GM21367 (cell line): ENCODE data around the gene TMEM151B.
"Not testable (repeated sequence)": the region's sequence is repeated elsewhere in the genome, so short reads cannot be mapped to it uniquely, and the experiment has no call there.

Experiments used
- ATAC-seq: cut with Tn5 transposase; IDR thresholded peaks from one replicate; pipeline ENCODE4 v1.9.1; 2021; ENCODE audit not compliant: unreplicated experiment

The TMEM151B gene

GRCh38 chr6:44301782-44302564, 31.7 kb downstream of the TMEM151B start:
- ATAC-seq, result no peak

DNA sequence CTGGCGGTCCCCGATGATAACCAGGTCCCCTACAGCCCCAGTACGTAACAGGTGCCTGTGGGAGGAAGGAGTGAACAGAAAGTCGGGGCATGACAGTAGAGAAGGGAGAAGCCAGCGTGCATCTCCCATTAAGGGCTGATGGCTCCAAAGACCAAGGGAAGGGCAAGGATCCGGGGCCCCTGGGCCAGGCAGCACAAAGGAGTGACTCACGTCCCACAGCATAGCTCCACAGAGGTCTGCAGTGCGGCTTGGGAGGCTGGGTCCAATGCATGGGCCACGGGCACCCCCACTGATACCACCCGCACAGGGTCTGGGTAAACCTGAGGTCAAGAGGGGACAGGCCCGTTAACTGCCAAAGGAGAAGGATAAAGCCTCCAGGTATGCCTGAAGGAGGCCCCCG, 32.6 kb downstream of the TMEM151B start:
- ATAC-seq, result no peak

DNA sequence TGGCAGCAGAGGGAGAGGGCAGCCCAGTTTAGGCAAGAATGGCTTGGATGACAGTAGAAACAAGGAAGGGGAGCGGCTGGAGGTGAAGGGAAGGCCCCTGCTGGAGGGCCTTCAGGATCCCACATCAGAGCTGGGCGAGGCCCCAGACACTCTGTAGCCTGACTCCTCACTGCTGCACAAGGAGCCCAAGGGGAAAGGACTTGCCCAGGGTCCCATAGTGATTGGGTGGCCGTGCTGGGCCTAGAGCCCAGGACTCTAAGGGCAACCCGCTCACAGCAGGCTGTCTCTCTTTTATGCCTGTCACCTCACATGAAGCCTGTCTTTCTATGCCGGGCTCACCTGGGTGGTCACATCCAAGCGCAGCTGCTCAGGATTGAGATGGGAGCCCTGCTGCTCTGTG, 33.6 kb downstream of the TMEM151B start:
- ATAC-seq, result no peak

DNA sequence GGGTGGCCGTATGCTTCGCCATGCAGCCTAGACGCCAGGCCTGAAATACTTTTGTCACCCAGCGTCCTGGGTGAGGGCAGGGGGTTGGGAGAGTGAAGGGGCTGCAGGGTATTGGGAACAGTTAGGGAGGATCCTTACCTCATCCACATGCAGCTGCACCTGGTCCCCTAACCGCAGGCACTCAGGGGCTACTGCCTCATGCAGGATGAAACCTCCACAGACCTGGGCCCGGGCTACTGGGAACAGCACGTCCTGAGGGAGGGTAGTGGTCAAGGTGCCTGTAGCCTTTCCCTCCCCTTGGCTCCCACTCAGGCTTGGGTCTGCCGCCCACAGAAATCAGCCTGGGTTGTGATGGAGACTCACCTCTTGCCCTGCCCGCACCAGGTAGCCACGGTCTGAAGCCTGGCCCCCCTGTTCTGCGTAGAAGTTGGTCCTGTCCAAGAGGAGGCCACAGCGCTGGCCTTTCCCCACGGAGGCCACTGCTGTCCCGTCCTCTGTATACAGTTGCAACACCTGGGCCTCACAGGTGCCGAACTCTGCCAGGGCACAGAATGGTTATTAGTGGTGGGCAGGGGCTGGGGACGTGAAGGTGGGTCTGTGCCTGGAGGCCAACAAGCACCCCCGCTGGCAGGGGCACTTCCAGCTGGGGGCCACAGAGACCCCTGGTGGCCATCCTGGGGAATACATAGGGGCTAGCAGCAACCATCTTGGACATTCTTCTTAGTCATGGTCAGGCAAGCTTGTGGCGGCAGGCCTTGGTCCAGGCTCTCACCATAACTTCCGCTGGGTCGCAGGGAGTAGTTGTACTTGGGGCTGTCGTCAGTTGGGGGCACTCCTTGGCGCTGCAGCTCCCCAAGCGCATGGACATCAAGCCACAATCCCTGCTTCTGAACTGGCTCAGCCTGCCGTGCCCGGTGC, 34.3 kb downstream of the TMEM151B start:
- no peak for ATAC-seq

DNA sequence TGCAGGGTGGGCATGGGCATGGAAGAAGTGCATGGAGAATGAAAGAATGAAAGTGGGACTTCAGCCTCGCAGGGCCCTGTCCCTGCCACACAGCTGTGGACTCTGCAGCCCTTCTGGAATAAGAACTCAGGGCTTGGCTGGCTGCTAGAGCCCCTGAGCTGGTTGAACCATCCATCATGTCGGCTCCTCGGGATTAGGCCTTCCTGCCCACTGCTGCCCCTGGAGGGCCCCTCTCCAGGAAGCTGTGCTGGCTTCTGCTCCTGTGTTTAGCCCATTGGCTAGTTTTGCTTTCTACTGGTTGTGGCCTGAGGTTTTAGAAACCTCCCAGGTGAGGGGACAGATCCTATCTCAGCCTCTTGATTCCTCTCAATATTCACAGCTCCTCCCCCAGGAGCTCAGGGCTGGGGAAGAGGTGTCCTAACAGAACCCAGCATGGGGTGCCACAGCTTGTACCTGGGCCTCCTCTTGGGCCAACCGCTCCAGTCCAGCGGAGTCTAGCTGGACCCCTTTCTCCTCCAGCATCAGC, 35.0 kb downstream of the TMEM151B start:
- ATAC-seq, result no peak

DNA sequence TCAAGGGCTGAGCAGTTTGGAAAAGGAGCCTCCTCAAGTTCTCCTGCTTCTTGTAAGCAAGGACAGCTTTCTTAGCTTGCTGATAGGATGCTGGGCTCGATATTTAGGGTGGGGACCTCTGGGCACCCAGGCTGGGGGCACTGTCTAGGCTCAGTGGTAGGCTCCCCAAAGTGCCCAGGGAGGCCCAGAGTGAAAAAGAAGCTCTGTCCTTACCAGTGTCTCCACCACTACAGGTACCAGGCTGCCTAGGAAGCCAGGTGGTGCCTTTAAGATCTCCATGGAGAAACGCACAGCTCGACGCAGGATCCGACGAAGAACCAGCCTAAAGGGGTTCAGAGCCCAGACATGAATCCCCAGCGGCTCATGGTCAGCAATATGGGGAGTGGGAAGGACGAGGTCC, 36.5 kb downstream of the TMEM151B start:
- ATAC-seq, result no peak

GRCh38 chr6:44307217-44307616, 37.0 kb downstream of the TMEM151B start:
- no peak for ATAC-seq

DNA sequence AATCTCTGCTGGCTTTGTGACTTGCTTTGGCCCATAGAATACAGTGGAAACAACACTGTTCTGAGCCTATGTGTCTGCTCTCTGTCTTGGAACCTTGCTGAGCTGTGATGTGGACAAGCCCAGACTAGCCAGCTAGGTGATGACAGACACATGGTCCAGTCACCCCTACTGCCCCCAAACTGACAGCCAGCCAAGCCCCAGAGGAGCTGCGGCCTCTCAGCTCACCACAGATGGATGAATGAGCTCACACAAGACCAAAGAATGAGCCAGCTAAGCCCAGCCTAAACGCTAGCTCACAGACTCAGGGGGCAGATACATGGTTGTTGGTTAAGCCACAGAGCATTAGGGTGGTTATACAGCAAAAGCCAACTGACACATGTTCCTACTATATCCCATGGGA, 38.8 kb downstream of the TMEM151B start:
- no peak for ATAC-seq

GRCh38 chr6:44309631-44310030, 39.4 kb downstream of the TMEM151B start:
- no peak for ATAC-seq

GRCh38 chr6:44310241-44310640, 40.0 kb downstream of the TMEM151B start:
- no peak for ATAC-seq

DNA sequence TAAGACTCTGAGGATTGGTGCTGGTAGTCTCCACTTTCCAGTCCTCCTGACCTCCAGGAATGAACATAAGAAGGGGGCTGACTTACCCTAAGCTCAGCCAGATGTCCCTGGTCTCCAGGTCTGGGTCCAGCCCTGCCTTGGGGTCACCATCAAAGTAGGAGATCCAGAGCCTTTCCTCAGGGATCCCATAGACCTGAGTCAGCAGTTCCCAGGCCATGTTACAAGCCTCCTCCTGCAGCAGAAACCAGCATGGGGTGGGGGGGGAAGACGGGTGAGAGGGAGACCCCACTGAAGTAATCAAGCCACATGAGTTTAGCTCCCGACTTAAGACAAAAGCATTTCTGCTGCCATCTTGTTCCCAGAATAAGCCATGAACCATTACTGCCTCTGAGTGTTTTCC, 41.1 kb downstream of the TMEM151B start:
- ATAC-seq, result no peak

GRCh38 chr6:44311767-44312166, 41.5 kb downstream of the TMEM151B start:
- no peak for ATAC-seq

- ATAC-seq, result peak; percentile 82
These were observed 42.9 kb downstream of the TMEM151B start, which contains the start of gene AARS2 for GRCh38 chr6:44312901-44313788. Gene AARS2, minus strand, starts transcription at chr6:44313347. Its CDS starts 24 bp downstream, at chr6:44313323.

GRCh38 chr6:44314657-44315056, 44.4 kb downstream of the TMEM151B start:
- not testable (repeated sequence) for ATAC-seq

- ATAC-seq, result no peak
These were observed 45.3 kb downstream of the TMEM151B start for GRCh38 chr6:44315516-44315915.

DNA sequence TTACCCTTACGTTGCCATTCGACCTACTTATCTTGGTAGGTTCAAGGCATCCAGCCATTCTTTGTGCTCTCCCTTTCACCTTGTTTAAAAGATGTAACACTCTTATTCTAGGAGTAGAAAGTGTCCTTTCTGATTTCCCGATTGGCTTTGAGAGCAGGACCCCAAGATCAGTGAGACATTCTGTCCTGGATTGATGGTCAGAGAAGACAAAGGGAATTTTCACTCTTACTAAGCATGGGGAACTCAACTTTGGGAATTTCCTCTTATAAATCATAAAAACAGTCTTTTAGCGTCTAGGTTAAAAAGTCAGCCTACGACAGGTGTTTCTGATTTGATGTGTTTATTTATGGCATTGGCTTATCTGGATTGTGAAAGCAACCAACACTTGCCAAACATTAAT, 45.7 kb downstream of the TMEM151B start:
- ATAC-seq, result no peak

DNA sequence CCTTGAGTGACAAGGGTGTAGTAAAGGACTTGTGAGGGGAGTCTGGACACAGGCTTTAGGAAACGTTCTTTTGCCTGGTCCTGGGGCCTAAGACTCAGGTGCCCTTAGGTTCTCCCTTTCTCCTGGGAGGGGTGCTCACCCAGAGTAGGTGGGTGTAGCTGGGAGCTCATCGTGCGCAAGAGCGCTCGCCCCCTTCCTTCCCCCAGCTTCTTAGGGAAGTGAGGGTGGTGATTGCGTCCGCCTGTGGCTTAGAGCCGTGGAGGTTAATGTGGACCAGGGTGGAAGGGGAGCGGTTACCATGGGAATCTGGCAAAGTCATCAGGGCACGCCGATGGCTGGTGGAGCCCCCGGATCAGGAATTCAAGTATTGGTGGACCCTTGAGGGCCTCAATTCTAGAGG, 46.2 kb downstream of the TMEM151B start:
- no peak for ATAC-seq

GRCh38 chr6:44317136-44317631, 46.9 kb downstream of the TMEM151B start:
- ATAC-seq, result not testable (repeated sequence)

DNA sequence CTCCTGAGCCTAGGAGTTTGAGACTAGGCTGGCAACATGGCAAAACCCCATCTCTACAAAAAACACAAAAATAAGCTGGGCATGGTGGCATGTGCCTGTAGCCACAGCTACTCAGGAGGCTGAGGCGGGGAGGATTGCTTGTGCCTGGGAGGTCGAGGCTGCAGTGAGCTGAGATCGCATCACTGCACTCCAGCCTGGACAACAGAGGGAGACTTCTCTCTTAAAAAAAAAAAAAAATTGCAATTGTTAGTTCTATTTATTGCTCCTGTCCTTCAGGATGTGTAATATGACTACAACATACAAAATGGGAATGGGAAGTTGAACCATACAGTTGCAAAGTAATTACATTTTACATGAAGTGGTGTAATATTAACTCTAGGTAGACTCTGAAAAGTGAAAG, 51.0 kb downstream of the TMEM151B start:
- no peak for ATAC-seq

- ATAC-seq, result no peak
These were observed 56.8 kb downstream of the TMEM151B start for GRCh38 chr6:44327096-44327495.

DNA sequence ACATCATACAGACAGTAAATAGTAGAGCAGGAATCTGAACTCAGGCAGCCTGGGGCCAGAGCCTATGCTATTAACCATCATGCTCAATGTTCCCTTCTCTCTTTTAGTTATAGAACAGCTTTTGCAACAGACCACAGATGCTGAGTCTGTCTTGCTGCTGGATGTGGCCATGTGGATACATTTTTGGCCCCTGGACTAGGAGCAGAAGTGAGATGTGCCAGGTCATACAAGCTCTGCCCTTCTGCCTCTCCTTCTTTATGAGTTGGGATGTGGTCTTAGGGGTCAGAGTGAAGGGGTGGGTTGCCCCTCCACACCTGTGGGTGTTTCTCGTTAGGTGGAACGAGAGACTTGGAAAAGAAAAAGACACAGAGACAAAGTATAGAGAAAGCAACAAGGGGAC, 57.5 kb downstream of the TMEM151B start:
- ATAC-seq, result no peak
